IMR-90 (cell line): ENCODE data around the gene NDNF. TPM values are rescaled to one million over a fixed set of nuclear protein-coding genes. Genes with fewer than 3 reads are reported as not detected.

Experiments used
- ATAC-seq: fragments of 200-7000 bp; cut with Tn5 transposase; 2 replicates; pipeline ENCODE4 v1.9.1; 2020; ENCODE audit warnings: low read depth, mild to moderate bottlenecking, moderate library complexity
- BruUV-seq: library from RNA; stranded (reverse); fragments of 400-500 nt; replicated peaks from 2 replicates; lab custom pipeline; 2021; lab: Mats Ljungman, UMichigan
- CTCF ChIA-PET: fragments of 300-600 bp; formaldehyde crosslinking; extraction: SDS; loops from one replicate; lab custom pipeline; 2021; ENCODE audit warnings: antibody characterized with exemption; lab: Yijun Ruan, JAX
- POLR2A ChIA-PET: fragments of 300-600 bp; sonication (Branson Sonifier 250); formaldehyde crosslinking; loops from one replicate; lab custom pipeline; 2022; ENCODE audit warnings: antibody characterized with exemption; ENCODE audit not compliant: unreplicated experiment; lab: Charles Lee
- DNase-seq: peaks from one replicate; pipeline ENCODE4 v3.0.0; 2013
- H2AFZ ChIP-seq: replicated peaks from 2 replicates; pipeline ENCODE3; 2013; ENCODE audit warnings: low read length, mild to moderate bottlenecking; ENCODE audit not compliant: poor library complexity
- H2AK5ac ChIP-seq: 2 replicates; pipeline ENCODE4 v1.6.1; 2013; ENCODE audit warnings: low read depth, low read length, inconsistent platforms
- H2AK9ac ChIP-seq: replicated peaks from 2 replicates; pipeline ENCODE3; 2013; ENCODE audit warnings: mild to moderate bottlenecking, low read depth, low read length, moderate library complexity; ENCODE audit not compliant: poor library complexity
- H2BK120ac ChIP-seq: 2 replicates; pipeline ENCODE4 v1.6.1; 2013; ENCODE audit warnings: low read depth, low read length, inconsistent platforms
- H2BK15ac ChIP-seq: 3 replicates; pipeline ENCODE4 v1.6.1; 2013; ENCODE audit warnings: low read depth, low read length, inconsistent platforms
- H2BK20ac ChIP-seq: 2 replicates; pipeline ENCODE4 v1.6.1; 2013; ENCODE audit warnings: low read depth, mild to moderate bottlenecking, inconsistent platforms, low read length, moderate library complexity
- H2BK5ac ChIP-seq: 2 replicates; pipeline ENCODE4 v1.6.1; 2013; ENCODE audit warnings: mild to moderate bottlenecking, low read depth, low read length, inconsistent platforms; ENCODE audit not compliant: poor library complexity, severe bottlenecking
- H3K14ac ChIP-seq: replicated peaks from 2 replicates; pipeline ENCODE4 v1.6.1; 2013; ENCODE audit warnings: low read depth, low read length, inconsistent platforms
- H3K18ac ChIP-seq: 2 replicates; pipeline ENCODE4 v1.6.1; 2013; ENCODE audit warnings: low read depth, low read length, control low read depth
- H3K23ac ChIP-seq: 2 replicates; pipeline ENCODE4 v1.6.1; 2013; ENCODE audit warnings: low read depth, low read length, inconsistent platforms
- H3K27ac ChIP-seq: 2 replicates; pipeline ENCODE4 v1.5.1; 2013; ENCODE audit warnings: mild to moderate bottlenecking, control low read depth, low read length; ENCODE audit not compliant: insufficient read depth
- H3K27me3 ChIP-seq: 2 replicates; pipeline ENCODE4 v1.6.1; 2013; ENCODE audit warnings: low read length; ENCODE audit not compliant: control insufficient read depth, insufficient read depth
- H3K36me3 ChIP-seq: 2 replicates; pipeline ENCODE4 v1.6.1; 2013; ENCODE audit warnings: low read length, mixed read lengths; ENCODE audit not compliant: control insufficient read depth, insufficient read depth
- H3K4ac ChIP-seq: 2 replicates; pipeline ENCODE4 v1.6.1; 2013; ENCODE audit warnings: low read depth, low read length, inconsistent platforms
- H3K4me1 ChIP-seq: 2 replicates; pipeline ENCODE4 v1.6.1; 2013; ENCODE audit warnings: low read length, mixed read lengths; ENCODE audit not compliant: control insufficient read depth, insufficient read depth
- H3K4me2 ChIP-seq: 2 replicates; pipeline ENCODE4 v1.6.1; 2013; ENCODE audit warnings: low read depth, mild to moderate bottlenecking, control low read depth, low read length, moderate library complexity
- H3K4me3 ChIP-seq: 2 replicates; pipeline ENCODE4 v1.5.1; 2013; ENCODE audit warnings: low read depth, mild to moderate bottlenecking, control low read depth, low read length, moderate library complexity; ENCODE audit not compliant: insufficient read depth
- H3K56ac ChIP-seq: 2 replicates; pipeline ENCODE4 v1.6.1; 2013; ENCODE audit warnings: low read length, inconsistent platforms; ENCODE audit not compliant: insufficient read depth; ENCODE audit errors: extremely low read depth
- H3K79me1 ChIP-seq, 2 experiments: 2 replicates each; pipeline ENCODE4 v1.6.1; 2013; ENCODE audit warnings: low read length in 2 of 2, inconsistent platforms in 1 of 2, low read depth in 1 of 2
- H3K9ac ChIP-seq: 2 replicates; pipeline ENCODE4 v1.6.1; 2013; ENCODE audit warnings: low read depth, low read length, control low read depth
- H3K9me1 ChIP-seq: 2 replicates; pipeline ENCODE4 v1.6.1; 2013; ENCODE audit warnings: low read length, inconsistent platforms; ENCODE audit not compliant: insufficient read depth
- H3K9me3 ChIP-seq: 2 replicates; pipeline ENCODE4 v1.6.1; 2013; ENCODE audit warnings: low read length; ENCODE audit not compliant: control insufficient read depth, insufficient read depth
- H4K20me1 ChIP-seq: 2 replicates; pipeline ENCODE4 v1.6.1; 2013; ENCODE audit warnings: low read length, inconsistent platforms; ENCODE audit not compliant: insufficient read depth
- H4K5ac ChIP-seq: 2 replicates; pipeline ENCODE4 v1.6.1; 2013; ENCODE audit warnings: mild to moderate bottlenecking, low read depth, low read length, control low read depth
- H4K8ac ChIP-seq, 2 experiments: 2 replicates each; pipeline ENCODE4 v1.6.1; 2013; ENCODE audit warnings: low read depth in 2 of 2, low read length in 2 of 2, control low read depth in 1 of 2, inconsistent platforms in 1 of 2
- H4K91ac ChIP-seq: 2 replicates; pipeline ENCODE4 v1.6.1; 2013; ENCODE audit warnings: low read depth, low read length, inconsistent platforms; ENCODE audit not compliant: insufficient read depth
- BHLHE40 ChIP-seq: fragments of 150-350 bp; IDR thresholded peaks from 2 replicates; pipeline ENCODE4 v1.6.1; 2016; ENCODE audit warnings: mild to moderate bottlenecking, low read depth, low read length
- CEBPB ChIP-seq: IDR thresholded peaks from 2 replicates; pipeline ENCODE4 v1.6.1; 2012; ENCODE audit warnings: low read depth, low read length, improper control_type of control experiment
- CHD1 ChIP-seq: IDR thresholded peaks from 2 replicates; pipeline ENCODE4 v1.6.1; 2012; ENCODE audit warnings: low read depth, low read length, improper control_type of control experiment
- CTCF ChIP-seq: conservative IDR thresholded peaks from 2 replicates; pipeline ENCODE4 v1.5.1; 2012; ENCODE audit warnings: mild to moderate bottlenecking, low read depth, low read length, improper control_type of control experiment
- ELK1 ChIP-seq: fragments of 150-350 bp; IDR thresholded peaks from 2 replicates; pipeline ENCODE4 v1.6.1; 2016; ENCODE audit warnings: low read depth, mild to moderate bottlenecking, low read length, moderate library complexity, borderline replicate concordance
- FOS ChIP-seq: fragments of 150-350 bp; IDR thresholded peaks from 2 replicates; pipeline ENCODE4 v1.6.1; 2016; ENCODE audit warnings: low read depth, low read length
- MAFK ChIP-seq: IDR thresholded peaks from 2 replicates; pipeline ENCODE4 v1.6.1; 2012; ENCODE audit warnings: low read depth, low read length, improper control_type of control experiment
- MAZ ChIP-seq: IDR thresholded peaks from 2 replicates; pipeline ENCODE4 v1.6.1; 2012; ENCODE audit warnings: low read depth, mild to moderate bottlenecking, low read length, improper control_type of control experiment, moderate library complexity, borderline replicate concordance
- MXI1 ChIP-seq: IDR thresholded peaks from 2 replicates; pipeline ENCODE4 v1.6.1; 2012; ENCODE audit warnings: low read depth, mild to moderate bottlenecking, low read length, moderate library complexity, borderline replicate concordance
- NFE2L2 ChIP-seq: fragments of 150-350 bp; IDR thresholded peaks from 2 replicates; pipeline ENCODE4 v1.6.1; 2016; ENCODE audit warnings: low read depth, mild to moderate bottlenecking, low read length
- POLR2A ChIP-seq: IDR thresholded peaks from 2 replicates; pipeline ENCODE4 v1.6.1; 2012; ENCODE audit warnings: mild to moderate bottlenecking, low read depth, low read length
- RAD21 ChIP-seq: IDR thresholded peaks from 2 replicates; pipeline ENCODE4 v1.6.1; 2012; ENCODE audit warnings: low read length, improper control_type of control experiment
- RCOR1 ChIP-seq: IDR thresholded peaks from 2 replicates; pipeline ENCODE4 v1.6.1; 2012; ENCODE audit warnings: mild to moderate bottlenecking, low read length, improper control_type of control experiment; ENCODE audit not compliant: insufficient replicate concordance
- RFX5 ChIP-seq: IDR thresholded peaks from 2 replicates; pipeline ENCODE4 v1.8.0; 2012; ENCODE audit warnings: low read depth, mild to moderate bottlenecking, low read length, moderate library complexity
- SMC3 ChIP-seq: fragments of 150-350 bp; IDR thresholded peaks from 2 replicates; pipeline ENCODE4 v1.6.1; 2016; ENCODE audit warnings: low read depth, mild to moderate bottlenecking, antibody characterized with exemption, low read length, moderate library complexity
- USF2 ChIP-seq: fragments of 150-350 bp; IDR thresholded peaks from 2 replicates; pipeline ENCODE4 v1.6.1; 2017; ENCODE audit warnings: mild to moderate bottlenecking, antibody characterized with exemption, low read length, low read depth
- WGBS, 2 experiments: methylation state at CpG; one replicate each; pipeline versions ENCODE4 v1.1.5 to v1.1.7; 2013; ENCODE audit warnings: missing lambda C conversion rate in 2 of 2; ENCODE audit not compliant: insufficient read length in 1 of 2; ENCODE audit errors: extremely low coverage in 2 of 2; 5-methylcytosine and 5-hydroxymethylcytosine counted together
- dilution Hi-C: fragments of 300-500 bp; cut with HindIII; formaldehyde crosslinking; loops from one replicate; pipeline ENCODE4 v1.14.3; 2018; ENCODE audit warnings: low sequenced_read_pairs; ENCODE audit not compliant: unreplicated experiment
- in situ Hi-C: fragments of 300-500 bp; cut with MboI; formaldehyde crosslinking; loops from 3 replicates; pipeline ENCODE4 v1.14.3; 2019; ENCODE audit warnings: low sequenced_read_pairs, inconsistent platforms, mixed read lengths
- intact Hi-C: fragments of 100-400 bp; cut with micrococcal nuclease; formaldehyde crosslinking; loops from 2 replicates; pipeline ENCODE4 v1.10.0; 2022
- polyA plus RNA-seq, 3 experiments: library from polyadenylated mRNA; depleted of rRNA; stranded (reverse); fragments of >200 nt; gene quantifications; 2 replicates each; pipeline ENCODE4 v1.2.3, GENCODE V29; 2012; ENCODE audit warnings: low replicate concordance in 1 of 3
- total RNA-seq: library from RNA; depleted of rRNA; stranded (reverse); fragments of >200 nt; gene quantifications from 2 replicates; pipeline ENCODE4 v1.2.3, GENCODE V29; 2012

The NDNF gene
- total and polyA plus RNA-seq, 2 of the 4 experiments (the other 2 are of a cell fraction), result under 0.01 TPM; not detected in 1

- Histone ChIP-seq H3K23ac (no peak overlapping the region), H4K8ac (no peak overlapping the region), H3K14ac (no peak overlapping the region), H4K5ac (no peak overlapping the region), H2BK20ac (no peak overlapping the region), H3K4me3 (no peak overlapping the region), H3K9ac (no peak overlapping the region), H3K56ac (no peak overlapping the region), H2AFZ (no peak overlapping the region), H3K27me3 (no peaks in the 10 kb centered on the region; the same call in 1 of the 2 replicates), H2BK120ac (no peak overlapping the region), H3K36me3 (no peaks in the 10 kb centered on the region), H3K27ac (no peak overlapping the region), H2AK9ac (no peak overlapping the region), H3K4me2 (no peak overlapping the region), H2BK5ac (no peak overlapping the region), H3K4ac (no peak overlapping the region), H3K9me1 (no peaks in the 10 kb centered on the region), H3K4me1 (no peaks in the 10 kb centered on the region), H2BK15ac (no peak overlapping the region), H3K79me1 (no peaks in the 10 kb centered on the region), H3K18ac (no peak overlapping the region), H3K9me3 (no peaks in the 10 kb centered on the region), H4K91ac (no peak overlapping the region), H4K20me1 (no peaks in the 10 kb centered on the region), H2AK5ac (no peak overlapping the region)
- ATAC-seq (no peak), DNase-seq (no peak)
- ChIA-PET CTCF (no interaction called here), POLR2A (no interaction called here)
- TF ChIP-seq SMC3 (no peak), NFE2L2 (no peak), USF2 (no peak), CHD1 (no peak), MAZ (no peak), MAFK (no peak), RFX5 (no peak), CEBPB (no peak), POLR2A (no peak), MXI1 (no peak), CTCF (no peak), FOS (no peak), RAD21 (no peak), ELK1 (no peak), RCOR1 (no peak), BHLHE40 (no peak)
- intact Hi-C loops, result no loop called here
- BruUV-seq, result no TSS peak
- in situ Hi-C loops, result loop anchor here (10.0 kb wide), 1 partner anchor 935 kb away; no protein-coding TSS in a partner anchor
- WGBS, 2 experiments, result no CpG with 5 or more reads among the region's 2 CpGs
- dilution Hi-C loops, result no loop called here
These were observed 27.9 kb upstream of the NDNF start for GRCh38 chr4:121100093-121100775.
